Smooth muscle cell (in vitro differentiated cells): ENCODE measurements around the gene ZFP3. TPM values are rescaled to one million over a fixed set of nuclear protein-coding genes. Genes with fewer than 3 reads are reported as not detected.
"Not testable (repeated sequence)": the region's sequence is repeated elsewhere in the genome, so short reads cannot be mapped to it uniquely, and the experiment has no call there.

Source experiments
- DNase-seq: peaks from one replicate; lab custom pipeline; 2025; ENCODE audit not compliant: unreplicated experiment; lab: John Stamatoyannopoulos, UW
- H2AFZ ChIP-seq: fragments of 200-600 bp; sonication (generic); 2 replicates; pipeline ENCODE4 v1.6.0; 2016; ENCODE audit warnings: antibody characterized with exemption, low read depth, mild to moderate bottlenecking
- H3F3A ChIP-seq: fragments of 200-600 bp; sonication (generic); 2 replicates; pipeline ENCODE4 v1.6.0; 2017; ENCODE audit warnings: antibody characterized with exemption, low read depth
- H3K27ac ChIP-seq: fragments of 200-600 bp; sonication (generic); 2 replicates; pipeline ENCODE4 v1.5.1; 2016; ENCODE audit warnings: low read depth, mild to moderate bottlenecking
- H3K27me3 ChIP-seq: fragments of 200-600 bp; sonication (generic); 2 replicates; pipeline ENCODE4 v1.6.1; 2016; ENCODE audit warnings: low read depth, mild to moderate bottlenecking
- H3K36me3 ChIP-seq: fragments of 200-600 bp; sonication (generic); 2 replicates; pipeline ENCODE4 v1.5.1; 2016; ENCODE audit warnings: low read depth
- H3K4me1 ChIP-seq: fragments of 200-600 bp; sonication (generic); 2 replicates; pipeline ENCODE4 v1.5.1; 2016; ENCODE audit warnings: low read depth
- H3K4me2 ChIP-seq: fragments of 200-600 bp; sonication (generic); 2 replicates; pipeline ENCODE4 v1.6.0; 2016; ENCODE audit warnings: mild to moderate bottlenecking
- H3K4me3 ChIP-seq: fragments of 200-600 bp; sonication (generic); 2 replicates; pipeline ENCODE4 v1.5.1; 2016; ENCODE audit warnings: mild to moderate bottlenecking
- H3K79me2 ChIP-seq: fragments of 200-600 bp; sonication (generic); 2 replicates; pipeline ENCODE4 v1.6.0; 2016; ENCODE audit warnings: low read depth, mild to moderate bottlenecking
- H3K9ac ChIP-seq: fragments of 200-600 bp; sonication (generic); 2 replicates; pipeline ENCODE4 v1.6.0; 2016; ENCODE audit warnings: low read depth
- H3K9me3 ChIP-seq: fragments of 200-600 bp; sonication (generic); replicated peaks from 2 replicates; pipeline ENCODE4 v1.5.1; 2016; ENCODE audit warnings: low read depth
- H4K20me1 ChIP-seq: fragments of 200-600 bp; sonication (generic); 2 replicates; pipeline ENCODE4 v1.6.0; 2016; ENCODE audit warnings: low read depth
- WGBS: methylation state at CpG from one replicate; pipeline ENCODE4 v1.1.7; 2016; ENCODE audit warnings: low lambda C conversion rate; 5-methylcytosine and 5-hydroxymethylcytosine counted together
- polyA plus RNA-seq: library from polyadenylated mRNA; unstranded; fragments of >200 nt; fragmentation: Nextera tagmentation; extraction: Ambion mirVana; gene quantifications from 2 replicates; pipeline ENCODE4 v1.2.1, GENCODE V29; 2016
- total RNA-seq: library from RNA; depleted of rRNA; stranded (reverse); fragments of >200 nt; gene quantifications from 2 replicates; pipeline ENCODE4 v1.2.3, GENCODE V29; 2014
- TF ChIP-seq, protein P1 (sequence below): fragments of 200-600 bp; sonication (generic); IDR thresholded peaks from 2 replicates; pipeline ENCODE4 v1.5.1; 2017; ENCODE audit warnings: borderline replicate concordance, mild to moderate bottlenecking, antibody characterized with exemption; ENCODE audit not compliant: insufficient read depth, poor library complexity, severe bottlenecking

Gene ZFP3
- total and polyA plus RNA-seq, 2 experiments from 2014 or later: 0.13 to 0.22 TPM

- Histone ChIP-seq H3K9me3 (no peaks in the 10 kb centered on the region), H3K9ac (no peak overlapping the region), H3K4me3 (no peak overlapping the region), H4K20me1 (no peaks in the 10 kb centered on the region), H3K36me3 (no peaks in the 10 kb centered on the region), H3K79me2 (no peaks in the 10 kb centered on the region), H3F3A (no peaks in the 10 kb centered on the region), H3K4me1 (peaks cover 5% of the 10 kb centered on the region), H2AFZ (no peak overlapping the region), H3K27me3 (no peaks in the 10 kb centered on the region), H3K4me2 (no peak overlapping the region), H3K27ac (no peak overlapping the region)
- 80% methylated on average over 7 of the region's 7 CpGs for WGBS
- TF ChIP-seq, protein P1, sequence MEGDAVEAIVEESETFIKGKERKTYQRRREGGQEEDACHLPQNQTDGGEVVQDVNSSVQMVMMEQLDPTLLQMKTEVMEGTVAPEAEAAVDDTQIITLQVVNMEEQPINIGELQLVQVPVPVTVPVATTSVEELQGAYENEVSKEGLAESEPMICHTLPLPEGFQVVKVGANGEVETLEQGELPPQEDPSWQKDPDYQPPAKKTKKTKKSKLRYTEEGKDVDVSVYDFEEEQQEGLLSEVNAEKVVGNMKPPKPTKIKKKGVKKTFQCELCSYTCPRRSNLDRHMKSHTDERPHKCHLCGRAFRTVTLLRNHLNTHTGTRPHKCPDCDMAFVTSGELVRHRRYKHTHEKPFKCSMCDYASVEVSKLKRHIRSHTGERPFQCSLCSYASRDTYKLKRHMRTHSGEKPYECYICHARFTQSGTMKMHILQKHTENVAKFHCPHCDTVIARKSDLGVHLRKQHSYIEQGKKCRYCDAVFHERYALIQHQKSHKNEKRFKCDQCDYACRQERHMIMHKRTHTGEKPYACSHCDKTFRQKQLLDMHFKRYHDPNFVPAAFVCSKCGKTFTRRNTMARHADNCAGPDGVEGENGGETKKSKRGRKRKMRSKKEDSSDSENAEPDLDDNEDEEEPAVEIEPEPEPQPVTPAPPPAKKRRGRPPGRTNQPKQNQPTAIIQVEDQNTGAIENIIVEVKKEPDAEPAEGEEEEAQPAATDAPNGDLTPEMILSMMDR: no peak
- no peak for DNase-seq
Observed at GRCh38 chr17:5120036-5120435, 41.8 kb downstream of the ZFP3 start.

GRCh38 chr17:5120436-5121185, 42.3 kb downstream of the ZFP3 start:
- not testable (repeated sequence) for H3K4me1 ChIP-seq, H3K4me3 ChIP-seq, H2AFZ ChIP-seq

DNA sequence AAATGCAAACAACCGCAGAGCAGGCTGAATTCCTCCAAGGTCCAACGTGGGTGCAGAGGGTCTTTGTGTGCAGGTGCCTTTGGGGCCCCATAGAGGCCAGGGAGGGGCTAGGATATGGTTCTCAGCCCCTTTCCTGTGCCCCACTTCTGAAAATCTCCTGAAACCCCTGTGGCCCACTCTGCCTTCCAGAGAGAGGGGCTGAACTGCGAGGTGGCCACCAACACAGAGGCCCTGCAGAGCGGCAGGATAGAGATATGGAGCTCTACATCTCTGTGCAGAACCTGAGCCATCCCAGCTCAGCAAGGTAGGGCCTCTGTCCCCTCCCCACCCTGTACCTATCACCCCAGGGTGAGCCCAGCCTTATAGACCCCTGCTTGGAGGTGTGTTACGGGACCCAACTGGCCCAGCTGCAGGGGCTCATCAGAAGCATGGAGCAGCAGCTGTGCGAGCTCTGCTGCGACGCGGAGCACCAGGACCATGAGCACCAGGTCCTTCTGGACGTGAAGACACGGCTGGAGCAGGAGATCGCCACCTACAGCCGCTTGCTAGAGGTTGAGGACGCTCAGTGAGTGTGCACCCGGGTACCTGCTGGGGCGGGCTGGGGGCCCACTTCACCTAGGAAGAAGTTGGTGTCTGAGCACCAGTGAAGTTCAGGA, 43.0 kb downstream of the ZFP3 start:
- H3K9ac ChIP-seq: no peak overlapping the region
- no peak for DNase-seq
- no peaks in the 10 kb centered on the region for H3K27me3 ChIP-seq

More at GRCh38 chr17:5120436-5121185, 42.3 kb downstream of the ZFP3 start:
- not testable (repeated sequence) for H3K9ac ChIP-seq, H3F3A ChIP-seq, DNase-seq, H3K4me2 ChIP-seq, H3K27me3 ChIP-seq, H4K20me1 ChIP-seq, H3K27ac ChIP-seq, H3K36me3 ChIP-seq, H3K79me2 ChIP-seq, H3K9me3 ChIP-seq
- 92% methylated on average over 6 of the region's 6 CpGs for WGBS

GRCh38 chr17:5122056-5122455, 43.8 kb downstream of the ZFP3 start:
- H2AFZ ChIP-seq: peak overlapping the region; percentile 96
- not testable (repeated sequence) for H3K9me3 ChIP-seq, H4K20me1 ChIP-seq, H3K79me2 ChIP-seq, H3K9ac ChIP-seq, H3K27me3 ChIP-seq, DNase-seq, H3F3A ChIP-seq, H3K36me3 ChIP-seq, H3K4me1 ChIP-seq, H3K27ac ChIP-seq
- H3K4me2 ChIP-seq: peak overlapping the region; percentile 98
- H3K4me3 ChIP-seq: peak overlapping the region; percentile 77
- WGBS: 69% methylated on average over 6 of the region's 7 CpGs

More for the DNA sequence above, 43.0 kb downstream of the ZFP3 start:
- H4K20me1 ChIP-seq: no peaks in the 10 kb centered on the region
- 92% methylated on average over 16 of the region's 16 CpGs for WGBS
- H3K36me3 ChIP-seq: no peaks in the 10 kb centered on the region
- no peak overlapping the region for H3K4me3 ChIP-seq
- H3K79me2 ChIP-seq: no peaks in the 10 kb centered on the region
- TF ChIP-seq, protein P1: no peak
- H3K4me1 ChIP-seq: peaks cover 5% of the 10 kb centered on the region
- no peak overlapping the region for H3K27ac ChIP-seq
- H3K9me3 ChIP-seq: no peaks in the 10 kb centered on the region
- H2AFZ ChIP-seq: no peak overlapping the region
- no peak overlapping the region for H3K4me2 ChIP-seq
- no peaks in the 10 kb centered on the region for H3F3A ChIP-seq
